Panc1 (cell line): ENCODE results near the gene ALDH18A1.

Experiments used
- CTCF ChIP-seq: fragments of 450-650 bp; IDR thresholded peaks from 2 replicates; pipeline ENCODE4 v1.5.1; 2017; ENCODE audit warnings: mild to moderate bottlenecking
- POLR2AphosphoS5 ChIP-seq: IDR thresholded peaks from 2 replicates; pipeline ENCODE4 v1.6.1; 2012; ENCODE audit warnings: mild to moderate bottlenecking, low read depth, low read length, moderate library complexity

- no peak for TF ChIP-seq POLR2AphosphoS5
- TF ChIP-seq CTCF = no peak
These were observed 19.4 kb downstream of the ALDH18A1 start for GRCh38 chr10:95637140-95637539.
